GM19025 (cell line): ENCODE data around the gene OSTF1.

Source experiments
- ATAC-seq: cut with Tn5 transposase; IDR thresholded peaks from one replicate; pipeline ENCODE4 v1.9.1; 2021; ENCODE audit warnings: mild to moderate bottlenecking, low read depth, moderate library complexity; ENCODE audit not compliant: unreplicated experiment

Gene OSTF1

GRCh38 chr9:75161116-75161857 lies 73.0 kb downstream of the OSTF1 start:
- ATAC-seq = no peak

- ATAC-seq = no peak
Observed at GRCh38 chr9:75163764-75164163, 75.5 kb downstream of the OSTF1 start.

- no peak for ATAC-seq
Observed at GRCh38 chr9:75164573-75164972, 76.3 kb downstream of the OSTF1 start.

DNA sequence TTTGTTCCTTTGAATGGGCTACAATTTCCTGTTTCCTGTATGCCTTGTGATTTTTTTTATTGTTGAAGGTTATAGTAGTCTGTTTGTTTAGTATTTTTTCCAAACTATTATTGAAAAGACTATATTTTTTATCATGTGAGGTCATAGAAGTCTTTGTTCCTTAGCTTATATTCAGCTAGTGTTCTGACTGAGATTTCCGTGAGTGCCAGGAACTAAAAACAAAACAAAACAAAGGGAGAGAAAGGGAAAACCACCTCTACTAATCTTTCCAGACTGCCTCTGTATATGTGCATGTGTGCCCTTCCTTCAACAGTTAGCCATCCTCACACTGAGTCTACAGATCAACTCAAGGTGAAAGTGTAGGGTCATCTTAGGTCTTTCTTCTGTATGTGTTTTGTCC lies 79.0 kb downstream of the OSTF1 start:
- ATAC-seq = no peak

DNA sequence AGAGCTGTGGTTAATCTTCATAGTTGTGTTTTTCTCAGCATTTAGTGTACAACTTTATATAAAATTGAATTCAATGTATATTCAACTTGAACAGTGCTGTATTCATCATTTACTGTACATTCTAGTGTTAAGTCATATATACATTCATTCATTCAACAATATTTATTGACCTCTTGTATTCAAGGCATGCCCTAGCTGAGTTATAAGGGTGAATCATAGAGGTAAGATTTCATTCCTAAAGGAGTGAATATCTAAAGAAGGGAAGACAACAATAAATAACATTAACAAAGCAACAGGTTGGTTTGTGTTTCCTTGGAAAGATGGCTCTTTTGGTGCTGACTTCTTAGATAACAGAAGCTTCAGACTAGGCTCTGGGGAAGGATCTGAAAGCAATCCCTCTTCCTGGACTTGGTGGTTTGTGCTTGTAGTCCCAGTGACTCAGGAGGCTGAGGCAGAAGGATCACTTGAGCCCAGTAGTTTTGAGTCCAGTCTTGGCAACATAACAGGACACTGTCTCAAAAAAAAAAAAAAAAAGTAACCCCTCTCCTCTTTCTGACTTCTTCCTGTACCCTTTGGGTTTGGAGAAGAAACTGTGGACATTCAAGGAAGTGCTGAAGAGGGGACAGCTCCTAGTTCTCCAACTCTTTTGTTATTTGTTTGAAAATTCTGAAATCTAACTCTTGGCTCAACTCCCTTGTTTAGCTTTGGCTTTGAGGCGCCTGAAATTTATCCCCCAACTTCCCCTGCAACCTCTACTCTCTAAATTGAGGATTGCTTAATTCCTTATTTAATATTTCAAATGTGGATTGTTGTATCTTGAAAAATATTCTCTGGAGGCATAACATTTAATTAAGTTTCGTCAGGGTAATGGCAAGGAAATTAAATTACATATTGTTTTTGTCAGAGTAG lies 80.2 kb downstream of the OSTF1 start:
- ATAC-seq = no peak

DNA sequence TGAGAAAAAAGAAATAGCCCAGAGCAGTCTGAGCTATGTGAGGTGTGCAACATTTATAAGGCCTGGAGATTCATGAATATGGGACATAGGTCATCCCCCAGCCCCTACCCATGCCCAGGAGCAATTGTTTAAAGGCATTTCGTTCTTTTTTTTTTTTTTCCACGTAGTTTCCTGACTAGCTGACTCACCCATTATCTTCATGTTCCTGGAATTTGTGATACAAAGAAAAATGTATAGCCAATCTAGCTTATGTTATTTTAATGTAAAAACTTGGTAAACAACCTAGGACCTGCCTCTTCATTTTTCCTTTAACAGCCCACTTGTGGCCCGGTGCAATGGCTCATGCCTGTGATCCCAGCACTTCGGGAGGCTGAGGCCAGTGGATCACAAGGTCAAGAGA lies 81.3 kb downstream of the OSTF1 start:
- ATAC-seq = no peak

DNA sequence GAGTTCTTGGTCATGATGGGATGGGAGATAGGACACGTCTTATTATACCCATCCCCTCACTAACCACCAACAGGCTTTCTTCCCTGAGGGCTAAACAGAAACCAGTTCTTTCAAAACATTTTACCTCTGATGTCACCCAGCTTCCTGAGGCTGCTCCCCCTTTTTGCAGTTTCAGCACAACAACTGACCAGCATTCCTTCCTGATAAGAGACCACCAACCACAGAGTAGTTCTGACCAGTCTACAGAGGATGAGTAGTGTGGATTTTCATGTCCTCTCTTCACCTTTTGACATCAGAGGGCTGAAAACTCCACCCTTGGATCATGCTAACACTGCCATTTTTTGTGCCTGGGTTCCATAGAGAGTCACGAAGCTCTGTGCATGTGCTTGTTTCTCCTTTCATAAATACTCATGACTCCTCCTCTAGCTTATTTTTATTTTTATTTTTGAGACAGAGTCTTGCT lies 82.6 kb downstream of the OSTF1 start:
- no peak for ATAC-seq

DNA sequence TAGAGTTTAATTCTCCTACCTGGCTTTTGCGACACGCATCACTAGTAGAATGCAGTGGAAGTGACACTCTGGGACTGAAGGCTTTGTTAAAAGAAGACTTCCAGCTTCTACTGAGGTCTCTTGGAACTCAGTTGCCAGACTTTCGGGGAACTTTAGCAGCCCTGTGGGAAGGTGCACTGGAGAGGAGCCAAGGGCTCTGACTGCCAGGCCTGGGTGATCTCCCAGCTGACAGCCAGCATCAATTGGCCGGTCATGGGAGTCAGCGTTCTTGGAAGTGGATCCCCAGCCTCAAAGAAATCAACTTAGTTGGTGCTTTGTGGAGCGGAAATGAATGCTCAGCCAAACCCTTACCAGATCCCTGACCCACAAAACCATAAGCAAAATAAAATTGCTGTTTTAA lies 87.1 kb downstream of the OSTF1 start:
- no peak for ATAC-seq

DNA sequence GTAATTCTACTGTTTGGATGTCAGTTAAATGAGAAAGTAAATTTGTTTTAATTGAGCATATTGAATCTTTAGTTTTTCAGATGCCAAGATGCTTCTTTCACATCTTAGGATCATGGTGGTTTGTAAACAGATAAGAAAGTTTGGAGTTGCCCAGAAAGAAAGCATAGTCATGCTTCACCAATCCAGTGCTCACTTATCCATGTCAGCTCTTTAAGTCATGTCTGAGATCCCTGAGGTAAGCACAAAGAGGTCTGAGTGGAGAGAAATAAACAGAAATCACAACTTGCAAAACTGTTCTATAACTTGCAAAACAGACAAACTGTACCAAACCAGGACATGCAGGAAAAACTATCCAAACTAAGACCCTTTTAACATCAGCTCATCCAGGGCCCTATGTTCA lies 87.7 kb downstream of the OSTF1 start:
- ATAC-seq = no peak

GRCh38 chr9:75181750-75182149 lies 93.4 kb downstream of the OSTF1 start:
- no peak for ATAC-seq

DNA sequence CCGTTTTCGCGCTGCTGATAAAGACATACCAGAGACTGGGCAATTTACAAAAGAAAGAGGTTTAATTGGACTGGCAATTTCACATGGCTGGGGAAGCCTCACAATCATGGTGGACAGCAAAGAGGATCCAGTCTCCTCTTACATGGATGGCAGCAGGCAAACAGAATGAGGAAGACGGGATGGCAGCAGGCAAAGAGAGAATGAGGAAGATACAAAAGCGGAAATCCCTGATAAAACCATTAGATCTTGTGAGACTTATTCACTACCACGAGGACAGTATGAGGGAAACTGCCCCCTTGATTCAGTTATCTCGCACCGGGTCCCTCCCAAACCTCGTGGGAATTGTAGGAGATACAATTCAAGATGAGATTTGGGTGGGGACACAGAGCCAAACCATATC lies 95.0 kb downstream of the OSTF1 start:
- no peak for ATAC-seq

GRCh38 chr9:75184471-75184870 lies 96.2 kb downstream of the OSTF1 start:
- no peak for ATAC-seq

GRCh38 chr9:75185585-75186170 lies 97.4 kb downstream of the OSTF1 start:
- peak; percentile 71 for ATAC-seq

DNA sequence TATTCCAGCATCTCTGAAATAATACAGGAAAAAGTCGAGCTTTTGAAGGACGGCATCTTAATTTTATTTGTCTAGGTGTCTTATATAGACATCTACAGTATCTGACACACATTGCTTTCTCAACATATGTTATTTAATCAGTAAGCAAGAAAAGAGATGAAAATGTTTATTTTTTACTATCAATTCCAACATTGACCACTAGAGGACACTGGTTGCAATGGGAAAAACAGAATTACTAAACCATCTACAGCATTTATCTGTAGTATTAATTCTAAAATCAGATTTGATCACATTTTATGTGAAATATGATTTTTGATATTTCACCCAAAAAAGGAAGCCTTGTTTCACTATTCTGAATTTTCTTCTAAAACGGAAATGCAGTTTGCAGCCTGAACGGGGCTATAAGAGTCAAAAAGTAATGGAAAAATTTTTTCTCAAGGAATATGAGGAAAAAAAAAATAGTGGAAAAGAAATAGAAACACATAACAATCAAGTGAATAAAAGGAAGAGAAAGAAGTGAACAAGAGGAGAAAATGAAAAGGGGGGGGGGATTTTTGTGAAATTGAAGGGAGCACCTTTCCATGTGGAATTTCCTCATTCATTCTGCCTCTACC lies 98.6 kb downstream of the OSTF1 start:
- ATAC-seq = no peak

DNA sequence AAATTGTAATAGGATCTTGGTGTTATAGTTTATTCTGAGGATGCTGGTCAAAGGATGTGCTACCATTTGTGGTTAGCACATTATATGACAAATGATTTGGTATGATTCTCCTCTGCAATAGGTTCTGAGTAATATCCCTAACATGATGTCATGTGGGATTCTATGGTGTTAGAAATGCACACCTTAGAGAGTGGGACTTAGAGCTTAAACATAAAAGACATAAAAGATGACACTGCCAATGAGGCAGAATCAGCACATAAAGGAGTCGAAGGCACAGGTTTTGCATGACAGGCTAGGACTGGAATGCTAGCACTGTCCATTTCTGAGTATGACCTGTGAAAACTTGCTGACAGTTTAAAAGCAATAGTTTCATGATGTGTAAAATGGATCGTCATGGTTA lies 100.4 kb downstream of the OSTF1 start:
- ATAC-seq = no peak

DNA sequence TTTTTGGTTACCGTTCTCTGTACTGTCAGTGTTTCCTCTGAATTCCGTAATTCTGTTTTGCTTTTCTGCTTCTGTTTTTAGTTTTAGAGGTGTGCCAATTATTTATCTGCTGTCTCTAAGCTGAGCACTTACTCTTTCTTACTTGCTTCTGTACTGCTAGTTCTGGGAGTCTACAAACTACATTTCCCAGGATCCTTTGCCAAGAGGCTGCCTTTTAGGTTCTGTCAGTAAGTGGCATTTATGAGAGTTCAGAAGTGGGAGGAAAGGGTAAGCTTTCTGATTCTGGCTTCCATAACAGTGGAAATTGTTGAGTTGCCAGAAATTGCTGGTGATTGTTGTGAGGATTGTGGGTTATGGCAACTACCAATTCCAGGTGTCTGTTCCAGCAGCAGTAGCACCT lies 102.4 kb downstream of the OSTF1 start:
- no peak for ATAC-seq
